ENCODE measurements around the gene RPL27A. TPM values are rescaled to one million over a fixed set of nuclear protein-coding genes. Genes with fewer than 3 reads are reported as not detected.
"Not testable (repeated sequence)": the region's sequence is repeated elsewhere in the genome, so short reads cannot be mapped to it uniquely, and the experiment has no call there.

Gene RPL27A
- total RNA-seq: 438 and 724 TPM in 2 replicates

DNA sequence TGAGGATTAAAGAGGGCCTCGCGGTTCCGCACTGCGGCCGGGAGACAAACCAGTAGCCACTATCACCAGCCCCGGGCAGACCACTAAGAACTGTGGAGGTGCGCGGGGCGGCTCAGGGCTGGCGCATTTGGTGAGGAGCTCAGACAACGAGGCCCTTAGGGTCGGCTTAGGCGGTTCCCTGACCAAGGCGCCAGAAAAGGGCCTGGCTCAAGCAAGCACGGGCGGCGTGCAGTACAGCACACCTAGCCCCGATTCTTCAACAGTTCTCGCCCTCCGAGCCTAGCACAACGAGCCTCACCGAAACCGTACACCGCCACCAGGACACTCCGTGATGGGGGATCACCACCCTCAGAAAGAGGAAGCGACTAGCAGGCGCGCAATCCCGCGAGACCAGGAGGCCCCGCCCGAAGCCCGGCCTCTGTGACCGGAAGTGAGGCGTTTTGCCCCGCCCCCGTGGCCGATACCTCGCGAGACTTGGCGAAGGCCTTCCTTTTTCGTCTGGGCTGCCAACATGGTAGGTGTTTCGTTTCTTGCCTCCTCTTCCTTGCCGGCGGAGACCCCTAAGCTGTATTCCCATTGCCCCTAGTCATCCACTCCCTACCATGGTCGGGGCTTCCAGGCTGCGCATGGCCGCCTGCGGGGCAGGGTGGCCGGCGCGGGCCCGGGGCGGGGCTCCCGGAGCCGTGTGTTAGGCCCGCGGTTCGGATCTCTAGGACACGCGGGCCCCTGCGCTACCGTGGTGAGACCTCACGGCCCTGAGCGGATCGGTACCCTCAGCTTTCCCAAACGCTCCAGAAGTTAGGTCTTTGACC, at the start of gene RPL27A, which contains the start of gene TRIM66:
RPL27A (plus strand) TSS at position 490 of the 812 bp plus-strand sequence; CDS start at position 512, 22 bp downstream.
TRIM66 (minus strand) TSS at position 363 of the 812 bp plus-strand sequence. CDS start 10,391 bp downstream, outside the sequence.
- DNase-seq: peak; percentile 98

DNA sequence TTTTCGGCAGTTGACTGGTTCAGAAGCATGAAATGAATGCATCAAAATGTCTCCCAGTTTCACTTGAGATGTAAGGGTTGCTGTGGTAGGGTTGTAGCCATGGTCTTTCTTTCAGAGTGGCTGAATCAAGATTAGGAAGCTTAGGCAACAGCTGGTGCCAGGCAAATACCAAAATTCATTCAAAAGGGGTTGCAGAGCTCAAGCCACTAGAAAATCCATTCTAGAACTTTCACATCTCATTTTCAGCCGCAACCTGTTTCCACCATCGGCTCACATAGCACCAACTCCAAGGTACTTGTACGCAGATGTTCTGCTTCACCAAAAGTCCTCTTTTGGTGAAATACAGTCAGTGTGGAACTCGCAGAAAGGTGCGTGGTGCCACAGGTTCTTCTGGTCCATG, 48.1 kb upstream of the RPL27A start:
- no peak for DNase-seq

GRCh38 chr11:8636127-8636526, 46.5 kb upstream of the RPL27A start:
- no peak for DNase-seq

GRCh38 chr11:8638300-8638699, 44.3 kb upstream of the RPL27A start:
- DNase-seq: no peak

- DNase-seq: no peak
Measured at GRCh38 chr11:8639655-8640054, 42.9 kb upstream of the RPL27A start.

DNA sequence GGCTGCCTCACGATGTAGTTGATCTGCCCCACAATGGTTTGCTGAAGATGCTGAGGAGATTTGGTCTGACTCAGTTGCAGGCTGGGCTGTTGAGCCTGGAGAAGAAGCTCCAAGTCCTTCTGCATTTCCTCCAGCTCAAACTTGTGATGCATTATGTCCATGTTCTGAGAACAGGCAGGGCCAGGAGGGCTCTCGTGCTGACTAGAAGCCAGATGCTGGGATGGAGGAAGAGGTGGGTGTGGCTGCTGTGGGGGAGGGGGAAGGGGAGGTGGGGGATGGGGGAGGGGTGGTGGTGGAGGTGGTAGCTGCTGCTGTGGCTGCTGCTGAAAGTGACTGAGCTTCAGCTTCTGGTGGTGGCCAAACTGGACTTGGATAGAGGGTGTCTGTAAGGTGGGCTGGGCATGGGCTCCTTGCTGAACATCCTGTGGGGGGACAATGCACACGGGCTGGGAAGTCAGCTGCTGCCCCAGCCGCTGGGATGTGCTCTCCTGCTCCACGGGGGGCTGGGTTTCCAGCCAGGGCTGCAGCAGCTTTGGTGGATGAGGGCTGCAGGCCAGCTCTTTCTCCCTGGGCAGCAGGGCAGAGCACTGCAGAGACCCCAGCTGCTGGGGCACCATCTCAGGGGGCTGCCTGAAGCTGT, 42.2 kb upstream of the RPL27A start:
- no peak for DNase-seq

GRCh38 chr11:8641332-8641731, 41.3 kb upstream of the RPL27A start:
- DNase-seq: no peak

DNA sequence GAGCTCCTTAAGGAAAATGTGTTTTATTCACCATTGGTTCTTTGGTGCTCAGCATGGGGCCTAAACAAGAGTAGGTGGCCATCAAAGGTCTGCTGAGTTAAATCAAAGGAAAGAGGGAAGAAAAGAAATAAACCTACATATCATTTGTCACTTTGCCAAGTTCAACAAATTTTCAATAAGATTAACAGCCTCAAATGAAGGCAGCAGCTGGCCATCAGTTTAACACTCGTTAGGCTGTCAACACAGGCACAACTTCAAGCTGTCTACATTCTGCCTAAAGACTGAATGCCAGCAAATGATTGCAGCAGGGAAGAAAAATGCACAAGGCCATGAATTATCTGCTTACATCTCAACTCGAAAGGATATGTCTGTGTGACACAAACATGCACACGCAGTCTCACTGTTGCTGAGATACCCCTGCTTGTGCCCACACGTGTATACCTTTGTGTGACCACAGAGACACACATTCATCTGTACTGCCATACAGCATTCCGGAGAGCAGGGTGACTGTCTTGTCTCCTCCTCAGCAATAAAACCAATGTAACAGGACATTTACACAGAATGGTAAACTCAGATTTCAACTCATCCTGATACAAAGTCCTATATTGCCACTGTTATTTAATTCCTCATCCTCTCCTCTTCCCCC, 40.3 kb upstream of the RPL27A start:
- DNase-seq: no peak

DNA sequence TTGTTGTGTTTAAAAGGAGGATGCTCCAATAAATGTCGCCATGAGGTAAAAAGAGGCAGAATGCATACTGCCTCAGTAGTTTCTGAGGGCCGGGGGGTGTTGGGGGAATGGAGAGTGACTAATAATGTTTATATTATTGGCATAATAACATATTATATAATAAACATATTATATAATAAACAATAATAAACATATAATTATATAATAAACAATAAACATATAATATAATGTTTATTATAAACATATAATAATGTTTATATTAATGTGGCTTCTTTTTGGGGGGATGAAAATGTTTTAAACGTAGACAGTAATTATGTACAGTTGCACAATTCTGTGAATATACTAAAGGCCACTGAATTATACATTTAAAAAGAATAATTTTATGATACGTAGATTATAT, 35.7 kb upstream of the RPL27A start:
- no peak for DNase-seq

DNA sequence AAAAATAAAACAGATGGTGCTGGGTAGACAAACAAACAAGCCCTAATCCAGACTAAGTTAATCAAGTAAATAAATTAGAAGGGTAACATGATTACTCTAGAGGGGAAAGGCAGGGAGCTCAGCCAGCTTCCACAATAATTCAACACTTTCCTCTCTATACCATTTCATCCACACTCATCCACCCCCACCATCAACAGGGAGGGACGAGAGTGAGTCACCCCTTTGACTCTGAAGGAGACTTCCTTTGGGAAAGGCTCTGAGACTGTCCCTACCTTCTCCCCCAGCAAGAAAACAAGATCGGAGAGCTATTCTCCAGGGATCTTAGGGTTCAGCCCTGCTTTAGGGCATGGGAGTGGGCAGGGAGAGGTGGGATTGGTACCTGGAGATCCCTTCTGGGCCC, 33.2 kb upstream of the RPL27A start:
- DNase-seq: peak; percentile 59

DNA sequence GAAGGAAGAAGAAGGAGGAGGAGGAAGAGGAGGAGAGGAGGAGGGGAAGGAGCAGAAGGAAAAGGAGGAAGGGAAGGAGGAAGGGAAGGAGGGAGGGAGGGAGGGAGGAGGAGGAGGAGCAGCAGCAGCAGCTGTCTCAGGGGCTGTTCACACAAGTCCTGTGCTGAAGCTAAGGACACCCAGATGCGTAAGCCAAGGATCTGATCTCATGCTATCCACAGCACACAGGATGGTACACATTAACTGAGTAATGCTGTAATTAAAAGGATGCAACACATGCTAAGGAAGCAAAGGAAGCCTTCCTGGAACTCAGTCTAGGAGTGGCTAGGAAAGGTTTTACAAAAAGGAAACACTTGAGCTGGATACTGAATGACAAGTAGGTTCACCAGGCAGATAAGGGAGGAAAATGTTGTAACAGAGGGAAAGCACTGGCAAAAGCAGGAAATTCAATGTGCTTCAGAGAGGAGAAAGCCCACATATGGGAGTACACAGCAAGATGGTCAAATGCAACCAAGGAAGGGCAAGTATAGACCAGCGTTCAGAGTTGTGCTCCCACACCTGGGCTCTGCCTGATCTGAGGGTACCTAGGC, 32.1 kb upstream of the RPL27A start:
- DNase-seq: peak; percentile 17

GRCh38 chr11:8652140-8652539, 30.5 kb upstream of the RPL27A start:
- DNase-seq: peak; percentile 26

DNA sequence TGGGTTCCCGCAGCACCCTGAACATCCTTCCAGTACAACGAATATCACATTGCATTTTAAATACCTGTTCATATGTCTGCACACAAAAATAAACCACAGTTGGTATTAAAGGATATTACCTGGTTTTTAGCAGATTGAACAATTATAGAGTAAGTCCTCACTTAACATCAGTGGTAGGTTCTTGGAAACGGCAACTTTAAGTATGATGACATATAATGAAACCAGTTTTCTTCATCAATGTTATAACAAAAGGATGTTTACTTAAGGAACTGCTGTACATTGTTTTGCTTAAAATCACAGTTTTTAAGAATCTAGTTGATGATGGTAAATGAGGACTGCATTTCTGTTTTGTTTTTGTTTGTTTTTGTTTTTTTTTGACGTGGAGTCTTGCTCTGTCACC, 28.1 kb upstream of the RPL27A start:
- DNase-seq: no peak

- DNase-seq: no peak
Measured at GRCh38 chr11:8656291-8656690, 26.3 kb upstream of the RPL27A start.

GRCh38 chr11:8658321-8659057, 24.1 kb upstream of the RPL27A start:
- no peak for DNase-seq

DNA sequence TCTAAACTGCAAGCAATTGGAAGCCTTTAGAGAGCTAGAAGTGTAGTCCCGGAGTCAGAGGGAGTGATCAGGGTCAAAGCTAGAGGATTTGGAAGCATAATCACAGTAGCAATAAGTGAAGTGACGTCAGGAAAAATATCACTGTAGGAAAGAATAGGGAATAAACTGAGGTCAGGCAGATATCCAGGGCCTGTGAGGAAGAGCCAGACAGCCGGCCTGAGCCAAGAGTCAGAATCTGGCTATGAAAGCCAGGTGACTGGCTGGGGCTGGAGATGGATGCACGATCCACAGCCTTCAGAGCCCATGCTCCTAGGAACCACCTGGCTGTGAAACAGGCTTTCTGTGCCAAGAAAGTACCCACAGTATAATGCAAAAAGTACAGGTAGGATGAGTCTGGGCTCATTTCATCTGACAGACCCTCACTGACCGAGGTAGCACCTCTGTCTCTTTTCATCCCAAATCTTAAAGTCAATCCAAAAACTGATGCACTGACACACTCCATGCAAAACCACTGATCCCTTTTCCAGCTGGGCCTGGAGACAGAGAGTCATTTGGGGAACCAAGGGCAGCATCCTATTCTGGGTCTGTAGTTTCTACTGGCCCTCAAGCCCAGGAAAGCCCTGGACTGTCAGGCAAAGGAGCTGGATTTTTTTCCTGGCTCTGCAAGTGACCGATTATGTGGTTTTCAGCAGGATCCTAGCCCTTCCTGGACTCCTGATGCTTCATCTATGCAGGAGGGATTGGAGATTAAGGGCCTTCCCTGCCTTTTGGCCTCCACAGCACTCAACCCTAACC, 21.4 kb upstream of the RPL27A start:
- DNase-seq: no peak

DNA sequence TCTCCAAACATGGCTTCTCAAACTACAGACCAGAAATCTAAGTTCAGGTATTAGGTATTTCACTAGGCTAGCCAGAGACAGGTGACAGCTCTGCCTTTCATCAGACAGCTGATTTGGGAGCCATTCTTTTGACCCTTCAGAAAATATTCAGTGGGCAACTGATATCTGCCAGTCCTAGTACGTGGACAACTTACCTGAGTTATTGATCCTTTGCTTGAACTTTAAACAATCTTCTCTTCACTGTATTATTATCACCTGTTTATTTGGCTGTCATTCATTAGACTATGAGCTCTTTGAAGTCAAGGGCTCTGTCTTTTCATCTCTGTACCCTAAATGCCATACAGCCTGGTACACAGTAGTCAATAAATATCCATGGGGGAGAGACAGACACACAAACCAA, 17.4 kb upstream of the RPL27A start:
- no peak for DNase-seq

DNA sequence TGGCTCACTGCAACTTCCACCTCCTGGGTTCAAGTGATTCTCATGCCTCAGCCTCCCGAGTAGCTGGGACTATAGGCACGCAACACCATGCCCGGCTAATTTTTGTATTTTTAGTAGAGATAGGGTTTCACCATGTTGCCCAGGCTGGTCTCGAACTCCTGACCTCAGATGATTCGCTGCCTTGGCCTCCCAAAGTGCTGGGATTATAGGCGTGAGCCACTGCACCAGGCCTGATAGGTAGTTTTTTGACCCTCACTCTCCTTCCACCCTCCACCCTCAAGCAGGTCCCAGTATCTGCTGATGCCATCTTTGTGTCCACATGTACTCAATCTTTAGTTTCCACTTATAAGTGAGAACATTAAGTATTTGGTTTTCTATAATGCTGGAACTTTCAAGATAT, 12.5 kb upstream of the RPL27A start:
- not testable (repeated sequence) for DNase-seq

GRCh38 chr11:8671193-8671612, 11.4 kb upstream of the RPL27A start:
- DNase-seq: peak; percentile 94

DNA sequence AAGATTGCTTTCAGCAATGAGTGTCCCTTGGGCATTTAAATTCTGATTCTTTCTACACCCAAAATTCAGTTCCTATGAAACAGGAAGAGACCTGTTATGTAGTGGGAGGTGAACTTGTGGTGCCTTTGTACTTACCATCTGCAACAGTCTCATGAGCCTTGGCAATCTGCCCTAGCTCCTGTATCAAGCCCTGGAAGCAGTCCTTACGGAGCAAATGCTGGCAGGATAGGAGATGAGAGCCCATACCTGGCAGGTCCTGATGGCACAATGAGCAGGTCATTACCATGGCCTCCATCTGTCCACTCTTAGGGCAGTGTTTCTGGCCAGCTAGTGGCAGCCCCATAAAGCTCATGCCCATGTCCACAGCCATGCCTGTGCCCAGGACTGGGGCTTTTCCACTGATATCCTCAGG, 10.9 kb upstream of the RPL27A start:
- DNase-seq: peak; percentile 87

GRCh38 chr11:8672346-8672745, 10.2 kb upstream of the RPL27A start:
- no peak for DNase-seq

GRCh38 chr11:8674859-8675258, 7.7 kb upstream of the RPL27A start:
- no peak for DNase-seq

Data from dermis blood vessel endothelial cell (primary cell).